GM21529 (cell line): ENCODE measurements around the gene MINPP1.
"Not testable (repeated sequence)": the region's sequence is repeated elsewhere in the genome, so short reads cannot be mapped to it uniquely, and the experiment has no call there.

Experiments used
- ATAC-seq: cut with Tn5 transposase; IDR thresholded peaks from one replicate; pipeline ENCODE4 v1.9.1; 2021; ENCODE audit not compliant: unreplicated experiment

The MINPP1 gene, protein sequence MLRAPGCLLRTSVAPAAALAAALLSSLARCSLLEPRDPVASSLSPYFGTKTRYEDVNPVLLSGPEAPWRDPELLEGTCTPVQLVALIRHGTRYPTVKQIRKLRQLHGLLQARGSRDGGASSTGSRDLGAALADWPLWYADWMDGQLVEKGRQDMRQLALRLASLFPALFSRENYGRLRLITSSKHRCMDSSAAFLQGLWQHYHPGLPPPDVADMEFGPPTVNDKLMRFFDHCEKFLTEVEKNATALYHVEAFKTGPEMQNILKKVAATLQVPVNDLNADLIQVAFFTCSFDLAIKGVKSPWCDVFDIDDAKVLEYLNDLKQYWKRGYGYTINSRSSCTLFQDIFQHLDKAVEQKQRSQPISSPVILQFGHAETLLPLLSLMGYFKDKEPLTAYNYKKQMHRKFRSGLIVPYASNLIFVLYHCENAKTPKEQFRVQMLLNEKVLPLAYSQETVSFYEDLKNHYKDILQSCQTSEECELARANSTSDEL

DNA sequence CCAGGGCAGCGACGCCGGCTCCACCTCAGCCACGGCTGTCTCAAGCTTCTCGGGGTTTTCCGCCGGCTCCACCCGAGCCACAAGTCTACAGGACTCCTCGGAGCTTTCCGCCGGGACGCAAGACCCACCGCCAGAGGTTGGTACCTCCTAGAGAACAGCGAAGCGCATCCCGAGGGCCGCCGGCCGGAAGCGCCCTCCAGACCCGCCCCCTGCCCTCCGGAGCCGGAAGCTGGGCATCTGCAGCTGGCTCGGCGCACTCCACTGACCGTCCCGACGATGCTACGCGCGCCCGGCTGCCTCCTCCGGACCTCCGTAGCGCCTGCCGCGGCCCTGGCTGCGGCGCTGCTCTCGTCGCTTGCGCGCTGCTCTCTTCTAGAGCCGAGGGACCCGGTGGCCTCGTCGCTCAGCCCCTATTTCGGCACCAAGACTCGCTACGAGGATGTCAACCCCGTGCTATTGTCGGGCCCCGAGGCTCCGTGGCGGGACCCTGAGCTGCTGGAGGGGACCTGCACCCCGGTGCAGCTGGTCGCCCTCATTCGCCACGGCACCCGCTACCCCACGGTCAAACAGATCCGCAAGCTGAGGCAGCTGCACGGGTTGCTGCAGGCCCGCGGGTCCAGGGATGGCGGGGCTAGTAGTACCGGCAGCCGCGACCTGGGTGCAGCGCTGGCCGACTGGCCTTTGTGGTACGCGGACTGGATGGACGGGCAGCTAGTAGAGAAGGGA, at the start of gene MINPP1:
TSS of gene MINPP1 (plus strand) at position 254 of the 726 bp plus-strand sequence. CDS start at position 277, 23 bp downstream.
- ATAC-seq: peak; percentile 88

DNA sequence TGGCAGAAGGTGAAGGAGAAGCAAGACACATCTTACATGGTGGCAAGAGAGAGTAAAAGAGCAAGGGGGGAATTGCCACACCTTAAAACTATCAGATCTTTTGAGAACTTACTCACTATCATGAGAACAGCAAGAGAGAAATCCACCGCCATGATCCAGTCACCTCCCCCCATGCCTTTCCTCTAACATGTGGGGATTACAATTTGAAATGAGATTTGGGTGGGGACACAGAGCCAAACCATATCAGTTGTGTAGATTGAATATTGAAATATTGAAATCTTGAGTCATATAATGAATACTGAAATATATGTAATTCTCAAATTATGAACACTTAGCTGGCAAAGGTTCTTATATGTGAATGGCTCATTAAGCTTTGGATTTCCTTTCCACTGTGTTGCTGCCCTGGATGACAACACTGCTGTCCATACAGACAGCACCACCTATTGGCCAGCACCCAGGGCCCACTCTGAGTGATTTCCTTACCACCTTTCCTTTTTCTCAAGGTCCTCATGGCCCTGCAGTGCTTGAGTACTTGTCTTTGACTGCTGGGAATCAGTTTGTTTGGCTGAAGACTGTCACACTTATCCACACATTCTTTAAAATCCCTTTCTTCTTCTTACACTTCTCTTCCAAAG, 48.0 kb upstream of the MINPP1 start:
- not testable (repeated sequence) for ATAC-seq

DNA sequence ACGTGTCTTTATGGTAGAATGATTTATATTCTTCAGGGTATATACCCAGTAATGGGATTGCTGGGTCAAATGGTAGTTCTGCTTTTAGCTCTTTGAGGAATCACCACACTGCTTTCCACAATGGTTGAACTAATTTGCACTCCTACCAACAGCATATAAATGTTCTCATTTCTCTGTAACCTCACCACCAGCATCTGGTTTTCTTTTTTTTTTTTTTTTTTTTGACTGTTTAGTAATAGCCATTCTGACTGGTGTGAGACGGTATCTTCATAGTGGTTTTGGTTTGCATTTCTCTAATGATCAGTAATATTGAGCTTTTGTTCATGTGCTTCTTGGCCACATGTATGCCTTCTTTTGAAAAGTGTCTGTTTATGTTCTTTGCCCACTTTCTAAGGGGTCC, 42.9 kb upstream of the MINPP1 start:
- not testable (repeated sequence) for ATAC-seq

DNA sequence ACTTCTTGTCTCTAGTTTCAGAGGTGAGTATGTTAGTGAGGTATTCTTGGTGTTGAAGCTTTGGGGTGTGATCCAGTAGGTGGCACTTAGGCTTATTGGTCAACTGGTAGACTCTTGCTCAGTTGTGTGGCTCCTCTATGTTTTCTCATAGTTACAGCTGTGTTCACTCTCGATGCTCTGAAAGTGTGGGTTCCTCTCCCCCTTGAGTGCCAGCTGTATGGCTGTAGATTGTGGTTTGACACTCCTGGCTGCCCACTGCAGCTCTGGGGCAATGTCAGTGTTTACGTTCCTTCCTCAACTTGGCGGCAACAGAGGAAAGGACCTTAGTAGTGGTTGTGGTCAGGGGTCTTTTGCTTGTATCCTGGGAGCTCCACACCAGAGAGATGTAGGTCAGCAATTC, 37.8 kb upstream of the MINPP1 start:
- not testable (repeated sequence) for ATAC-seq

DNA sequence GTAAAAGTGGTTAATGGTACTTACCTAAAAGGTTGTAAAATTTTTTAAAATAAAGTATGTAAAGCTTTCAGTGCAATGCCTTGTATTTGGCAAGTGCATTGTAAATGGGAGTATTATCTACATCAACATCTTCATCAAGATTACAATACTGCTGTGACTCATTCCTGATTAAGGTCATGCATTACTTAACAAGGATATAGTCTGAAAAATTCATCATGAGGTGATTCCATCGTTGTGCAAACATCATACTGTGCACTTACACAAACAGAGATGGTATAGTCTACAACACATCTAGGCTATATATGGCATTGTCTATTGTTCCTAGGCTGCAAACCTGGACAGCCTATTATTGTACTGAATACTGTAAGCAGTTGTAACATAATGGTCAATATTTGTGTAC, 16.0 kb upstream of the MINPP1 start:
- not testable (repeated sequence) for ATAC-seq

DNA sequence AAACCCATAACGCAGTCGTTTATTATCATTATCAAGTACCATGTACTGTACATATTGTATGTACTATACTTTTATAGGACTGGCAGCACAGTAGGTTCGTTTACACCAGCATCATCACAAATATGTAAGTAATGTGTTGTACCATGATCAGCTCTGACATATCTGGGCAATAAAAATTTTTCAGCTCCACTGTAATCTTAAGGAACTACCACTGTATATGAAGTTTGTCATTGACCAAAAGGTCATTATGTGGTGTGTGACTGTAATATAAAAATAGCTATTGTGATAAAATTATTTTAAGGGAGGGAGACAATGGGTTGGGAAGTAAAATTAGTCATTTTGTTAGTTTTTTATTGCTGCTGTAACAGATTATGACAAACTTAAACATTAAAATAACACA, 14.4 kb upstream of the MINPP1 start:
- not testable (repeated sequence) for ATAC-seq

DNA sequence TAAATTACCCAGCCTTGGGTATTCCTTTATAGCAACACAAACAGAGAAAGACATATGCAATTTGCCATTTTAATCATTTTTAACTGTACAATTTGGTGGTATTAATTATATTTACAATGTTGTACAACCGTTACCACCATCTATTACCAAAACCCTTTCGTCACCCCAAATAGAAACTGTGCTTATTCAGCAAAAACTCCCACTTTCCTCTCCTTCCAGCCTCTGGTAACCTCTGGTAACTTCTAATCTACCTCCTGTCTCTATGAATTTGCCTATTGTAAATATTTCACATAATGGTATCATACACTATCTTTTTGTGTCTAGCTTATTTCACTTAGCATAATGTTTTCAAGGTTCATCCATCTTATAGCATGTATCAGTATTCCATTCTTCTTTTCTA, 12.2 kb upstream of the MINPP1 start:
- not testable (repeated sequence) for ATAC-seq

DNA sequence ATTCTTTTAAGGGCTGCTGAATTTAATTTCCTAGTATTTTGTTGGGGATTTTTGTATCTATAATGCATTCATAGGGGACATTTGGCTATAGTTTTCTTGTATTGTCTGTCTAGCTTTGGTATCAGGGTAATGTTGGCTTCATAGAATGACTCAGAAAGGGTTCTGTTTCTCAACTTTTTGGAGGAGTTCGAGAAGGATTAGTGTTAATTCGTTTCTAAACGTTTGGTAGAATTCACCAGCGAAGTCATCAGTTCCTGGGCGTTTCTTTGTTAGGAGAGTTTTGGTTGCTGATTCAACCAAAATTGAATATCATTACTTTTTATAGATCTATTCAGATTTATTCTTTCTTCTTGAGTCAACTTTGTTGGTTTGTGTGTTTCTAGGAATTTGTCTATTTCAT, 9.2 kb upstream of the MINPP1 start:
- ATAC-seq: not testable (repeated sequence)

DNA sequence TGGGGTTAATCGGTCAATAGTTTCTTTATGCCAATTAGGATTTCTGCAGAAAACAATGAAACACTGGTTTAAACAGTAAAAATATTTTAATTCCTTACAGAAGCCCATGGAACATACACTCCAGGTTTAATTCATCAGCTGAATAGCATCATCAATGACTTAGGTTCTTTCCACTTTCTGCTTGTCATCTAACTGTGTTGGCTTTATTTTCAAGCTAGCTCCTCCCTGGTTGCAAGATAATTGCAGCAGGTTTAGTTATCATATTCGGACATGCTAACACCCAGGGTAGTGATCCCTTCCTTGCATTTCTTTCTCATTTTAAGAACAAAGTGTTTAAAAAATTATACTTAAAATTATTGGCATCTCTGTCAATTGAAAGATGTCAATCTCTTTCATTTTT, 7.3 kb upstream of the MINPP1 start:
- not testable (repeated sequence) for ATAC-seq

DNA sequence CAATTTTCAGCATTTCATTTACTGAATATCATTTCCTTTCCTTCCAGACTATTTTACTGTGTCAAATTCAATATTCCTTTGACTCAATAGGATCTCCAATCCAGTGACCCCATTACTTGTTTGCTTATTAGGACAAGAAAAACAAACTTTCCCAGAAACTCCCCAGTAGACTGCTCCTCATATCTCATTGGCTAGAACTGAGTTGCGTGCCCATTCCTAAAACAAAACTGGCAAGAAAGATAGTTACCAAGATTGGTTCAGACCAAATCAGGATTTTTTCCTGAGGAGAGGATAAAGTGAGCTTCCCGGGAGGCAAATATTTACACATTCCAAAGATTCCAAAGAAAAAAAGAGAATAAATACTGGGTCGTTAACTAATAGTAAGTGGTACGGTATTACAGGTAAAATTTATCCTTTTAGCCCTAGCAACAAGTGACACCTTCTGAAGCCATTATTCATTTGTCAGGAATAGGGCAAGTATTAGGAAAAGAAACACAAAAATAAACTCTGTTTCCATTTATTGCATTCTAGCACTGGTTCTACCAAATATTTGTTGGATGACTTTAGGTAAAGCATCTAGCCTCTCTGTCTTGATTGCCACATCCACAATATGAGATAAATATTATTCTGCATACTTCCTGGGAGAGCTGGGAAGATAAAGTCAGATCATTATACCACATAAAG, 6.4 kb upstream of the MINPP1 start:
- not testable (repeated sequence) for ATAC-seq

DNA sequence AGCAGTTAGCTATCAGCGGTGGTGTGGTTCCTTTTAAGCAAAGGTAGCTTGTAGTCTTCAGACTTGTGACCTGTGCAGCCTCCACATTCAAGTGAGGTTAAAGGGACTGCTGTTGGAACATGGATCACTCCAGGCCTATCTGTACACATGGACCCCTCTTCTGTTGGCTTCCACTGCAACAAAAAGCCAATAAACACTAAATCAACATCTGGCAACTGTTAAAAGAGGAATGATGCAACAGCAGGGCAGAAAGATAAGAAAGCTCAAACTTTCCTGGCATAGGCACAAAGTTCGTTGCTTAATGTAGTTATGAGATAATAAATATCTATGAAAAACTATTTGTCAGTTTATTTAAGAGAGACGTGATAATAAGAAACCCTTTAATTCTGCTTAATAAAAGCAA, 4.0 kb upstream of the MINPP1 start:
- ATAC-seq: no peak

DNA sequence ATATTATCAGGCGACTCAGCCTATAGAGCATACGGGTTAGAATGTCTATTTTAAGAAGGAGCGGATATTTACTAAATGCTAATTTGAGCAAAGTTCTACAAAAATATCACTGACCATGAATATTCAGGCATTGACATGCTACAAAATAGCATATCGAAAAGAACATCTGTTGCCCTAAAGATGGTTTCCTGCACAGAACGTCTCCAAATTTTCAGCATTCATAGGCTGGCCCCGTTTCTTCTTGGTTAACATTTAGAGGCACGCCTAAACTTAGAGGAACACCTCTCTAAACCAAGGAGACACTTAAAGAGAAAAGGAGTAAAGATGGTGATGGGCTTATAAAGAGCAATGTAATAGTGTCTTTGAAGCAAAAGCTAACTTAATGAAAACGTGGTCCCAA, 1.3 kb upstream of the MINPP1 start:
- no peak for ATAC-seq

DNA sequence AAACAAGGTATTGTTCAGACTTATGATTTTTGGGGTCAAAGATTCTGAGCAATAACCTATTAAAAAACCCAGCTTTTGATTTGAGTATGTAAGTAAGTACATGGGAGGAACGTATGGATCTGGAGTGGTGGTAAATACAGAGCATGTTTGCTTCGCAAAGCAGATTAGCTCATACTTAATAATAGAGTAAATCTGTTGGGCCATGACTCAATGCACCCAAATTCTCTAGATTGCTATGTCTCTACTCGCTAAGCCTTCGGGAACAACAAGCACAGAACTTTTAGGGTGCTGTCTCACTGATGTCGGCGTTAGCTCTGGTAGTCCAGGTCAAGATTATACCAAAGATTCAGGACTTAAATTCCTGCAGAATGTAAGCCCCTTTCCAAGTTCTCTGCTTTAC, 807 bp upstream of the MINPP1 start:
- ATAC-seq: no peak

DNA sequence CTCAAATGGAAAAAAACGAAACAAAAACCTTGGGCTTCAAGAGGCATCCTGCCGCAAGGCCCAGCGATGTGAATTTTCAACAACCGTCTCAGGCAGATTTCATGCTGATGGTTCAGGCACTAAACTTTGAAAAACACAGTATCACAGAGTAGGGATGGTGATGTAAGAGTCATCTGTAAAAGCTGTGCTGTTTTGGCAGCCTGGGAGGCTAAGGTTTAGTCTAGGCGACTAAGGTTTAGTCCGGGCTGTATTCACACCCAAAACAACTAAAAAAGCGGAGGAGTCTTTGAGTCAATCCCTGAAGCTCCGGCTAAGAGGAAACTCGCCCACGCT, 420 bp upstream of the MINPP1 start:
- ATAC-seq: no peak

DNA sequence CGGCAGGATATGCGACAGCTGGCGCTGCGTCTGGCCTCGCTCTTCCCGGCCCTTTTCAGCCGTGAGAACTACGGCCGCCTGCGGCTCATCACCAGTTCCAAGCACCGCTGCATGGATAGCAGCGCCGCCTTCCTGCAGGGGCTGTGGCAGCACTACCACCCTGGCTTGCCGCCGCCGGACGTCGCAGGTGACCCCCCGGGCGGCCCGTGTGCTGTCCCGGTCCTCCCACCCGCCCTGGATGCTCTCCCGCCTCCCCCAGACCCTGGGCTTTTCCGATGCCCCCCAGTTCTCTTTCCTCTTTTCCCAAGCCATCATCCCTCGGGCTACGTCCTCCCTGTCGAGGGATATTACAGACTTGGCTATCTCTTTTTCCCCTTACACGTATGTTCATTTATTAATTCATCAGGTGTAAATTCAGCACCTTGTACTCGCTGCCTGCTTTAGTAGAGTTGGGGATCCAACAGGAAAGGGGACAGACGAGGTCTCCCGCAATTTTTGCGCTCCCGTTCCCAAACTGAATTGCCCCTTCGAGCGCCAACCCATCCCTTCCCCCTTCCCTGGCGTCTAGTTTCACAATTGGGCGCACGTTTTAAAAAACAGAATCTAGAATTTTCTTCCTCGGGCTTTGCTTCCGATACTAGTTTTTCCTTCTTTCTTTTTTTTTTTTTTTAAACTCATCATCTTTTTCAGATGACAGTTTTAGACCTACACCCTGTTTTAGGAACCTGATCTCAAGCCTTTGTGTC, 846 bp downstream of the MINPP1 start:
- ATAC-seq: peak; percentile 65

DNA sequence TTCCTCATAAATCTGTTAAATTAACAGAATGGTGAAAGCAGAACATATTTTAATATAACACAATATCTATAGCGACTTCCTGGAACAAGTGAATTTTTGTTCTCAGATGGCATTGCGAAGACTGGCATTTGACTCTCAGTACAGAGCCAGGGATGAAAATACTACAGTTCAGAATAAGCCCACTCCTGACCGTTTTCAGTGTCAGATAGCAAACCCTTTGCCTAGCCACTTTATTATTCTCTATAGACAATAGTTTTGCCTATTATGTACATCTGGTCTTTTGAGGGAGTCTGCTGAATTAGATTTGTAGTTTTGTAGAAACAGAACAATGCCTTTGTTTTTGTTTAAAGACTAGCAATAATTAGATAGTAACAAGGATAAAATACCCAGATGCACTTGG, 2.3 kb downstream of the MINPP1 start:
- ATAC-seq: no peak

DNA sequence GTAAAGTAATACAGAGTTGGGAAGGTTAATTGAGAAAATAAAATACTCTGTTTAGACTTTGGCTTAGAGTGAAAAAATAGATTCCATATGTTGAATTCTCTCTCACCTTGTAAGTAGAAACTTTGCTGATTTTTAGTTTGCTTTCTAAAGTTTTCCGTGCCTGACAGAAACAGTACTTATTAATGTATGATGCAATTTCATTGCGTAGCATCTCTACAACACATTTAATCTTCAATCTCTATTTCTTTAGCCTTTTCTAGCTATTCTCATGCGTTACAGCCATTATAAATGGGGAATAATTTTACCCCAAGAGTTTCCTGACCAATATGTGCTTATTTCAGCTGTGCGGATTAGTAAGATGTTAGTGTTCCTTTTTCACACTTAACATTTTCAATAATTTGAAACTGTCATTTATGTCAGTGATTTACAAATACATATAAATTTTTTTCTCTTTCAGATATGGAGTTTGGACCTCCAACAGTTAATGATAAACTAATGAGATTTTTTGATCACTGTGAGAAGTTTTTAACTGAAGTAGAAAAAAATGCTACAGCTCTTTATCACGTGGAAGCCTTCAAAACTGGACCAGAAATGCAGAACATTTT, 3.3 kb downstream of the MINPP1 start:
- ATAC-seq: no peak

DNA sequence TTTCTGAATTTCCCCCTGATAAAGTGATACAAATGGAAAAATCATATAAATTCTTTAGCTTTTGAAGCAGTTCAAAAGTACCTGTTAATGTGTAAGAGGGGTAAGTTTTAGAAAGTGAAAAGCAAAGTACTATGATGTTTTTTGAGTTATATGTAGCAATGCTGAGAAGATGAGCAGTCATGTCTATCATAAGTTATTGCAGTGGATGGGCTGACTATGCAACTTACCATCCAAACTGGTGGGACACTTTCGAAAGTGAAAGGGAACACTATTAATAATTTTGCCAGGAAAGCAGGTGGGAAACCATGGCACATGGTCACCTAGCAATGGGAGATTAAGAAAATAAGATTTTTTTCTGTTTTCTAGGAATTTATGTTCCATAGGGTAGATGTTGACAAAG, 4.1 kb downstream of the MINPP1 start:
- no peak for ATAC-seq

DNA sequence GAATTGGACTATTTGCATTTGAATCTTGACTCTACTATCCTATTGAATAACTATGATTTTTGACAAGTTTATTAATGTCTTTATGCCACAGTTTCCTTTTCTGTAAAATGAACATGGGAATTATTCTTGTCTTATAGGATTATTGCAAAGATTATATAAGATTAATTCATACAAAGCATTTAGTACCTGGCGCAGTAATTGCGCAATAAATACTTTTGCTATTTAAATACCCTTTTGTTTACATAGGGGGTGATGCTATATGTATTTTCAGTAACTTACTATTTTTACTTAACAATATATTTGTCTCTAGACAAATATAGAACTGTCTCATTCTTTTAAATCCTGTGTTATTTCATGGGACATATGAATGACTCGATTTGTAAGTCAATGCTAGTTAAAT, 5.3 kb downstream of the MINPP1 start:
- ATAC-seq: no peak

DNA sequence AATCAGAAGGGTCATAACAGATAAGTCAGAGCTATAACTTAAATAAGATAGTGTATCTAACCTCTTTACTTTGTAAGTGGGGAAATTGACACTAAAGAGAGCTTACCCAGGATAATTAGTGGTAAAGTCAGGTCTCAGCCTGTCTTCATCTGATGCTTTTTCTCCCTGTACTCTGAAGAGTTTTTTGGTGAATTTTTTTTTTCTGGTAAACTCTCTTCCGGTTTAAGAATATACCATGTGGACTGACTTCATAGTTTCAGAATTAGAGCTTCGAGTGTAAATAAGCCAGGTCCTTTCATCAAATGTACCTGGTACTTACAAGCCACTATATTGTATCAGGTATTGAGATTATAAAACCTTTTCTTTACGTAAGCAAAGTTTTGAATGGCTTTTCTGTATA, 6.8 kb downstream of the MINPP1 start:
- no peak for ATAC-seq
